Large intestine (tissue), 3 donors: Measurements from ENCODE around the gene ATG9B. TPM values are rescaled to one million over a fixed set of nuclear protein-coding genes. Genes with fewer than 3 reads are reported as not detected.

Experiments used
- DNase-seq, 2 donors: peaks; one replicate each; pipeline versions ENCODE4 v3.0.0 to v3.0.0-alpha.2; 2013
- H3K27ac ChIP-seq: one replicate; pipeline ENCODE4 v1.5.1; 2013; ENCODE audit warnings: low read length
- H3K27me3 ChIP-seq: 2 replicates; pipeline ENCODE4 v1.6.1; 2013; ENCODE audit warnings: low read length; ENCODE audit not compliant: control insufficient read depth, insufficient read depth
- H3K36me3 ChIP-seq: 2 replicates; pipeline ENCODE4 v1.6.1; 2013; ENCODE audit warnings: low read length; ENCODE audit not compliant: control insufficient read depth, insufficient read depth
- H3K4me1 ChIP-seq: one replicate; pipeline ENCODE4 v1.6.1; 2013; ENCODE audit warnings: low read length; ENCODE audit not compliant: control insufficient read depth, insufficient read depth
- H3K4me3 ChIP-seq: one replicate; pipeline ENCODE4 v1.5.1; 2013; ENCODE audit warnings: low read length
- H3K9me3 ChIP-seq: one replicate; pipeline ENCODE4 v1.6.1; 2013; ENCODE audit warnings: mild to moderate bottlenecking, low read depth, low read length, moderate library complexity; ENCODE audit not compliant: control insufficient read depth
- WGBS: methylation state at CpG from one replicate; pipeline ENCODE4 v1.1.5; 2013; ENCODE audit warnings: low lambda C conversion rate; ENCODE audit not compliant: insufficient coverage; 5-methylcytosine and 5-hydroxymethylcytosine counted together
- polyA plus RNA-seq: library from polyadenylated mRNA; unstranded; fragments of 120-200 nt; gene quantifications from one replicate; pipeline ENCODE4 v1.2.1, GENCODE V29; 2013

ATG9B gene
- polyA plus RNA-seq, 1 donor: 1.8 TPM

GRCh38 chr7:151058781-151059366 lies 34.6 kb upstream of the ATG9B start:
- peaks cover 4% of the 10 kb centered on the region for H3K36me3 ChIP-seq
- DNase-seq: no peak
- H3K27ac ChIP-seq: peak overlapping the region; percentile 96
- no CpG with 5 or more reads among the region's 18 CpGs for WGBS
- peaks cover 50% of the 10 kb centered on the region for H3K4me1 ChIP-seq
- H3K9me3 ChIP-seq: no peaks in the 10 kb centered on the region
- peak overlapping the region; percentile 89 for H3K4me3 ChIP-seq
- no peaks in the 10 kb centered on the region for H3K27me3 ChIP-seq

DNA sequence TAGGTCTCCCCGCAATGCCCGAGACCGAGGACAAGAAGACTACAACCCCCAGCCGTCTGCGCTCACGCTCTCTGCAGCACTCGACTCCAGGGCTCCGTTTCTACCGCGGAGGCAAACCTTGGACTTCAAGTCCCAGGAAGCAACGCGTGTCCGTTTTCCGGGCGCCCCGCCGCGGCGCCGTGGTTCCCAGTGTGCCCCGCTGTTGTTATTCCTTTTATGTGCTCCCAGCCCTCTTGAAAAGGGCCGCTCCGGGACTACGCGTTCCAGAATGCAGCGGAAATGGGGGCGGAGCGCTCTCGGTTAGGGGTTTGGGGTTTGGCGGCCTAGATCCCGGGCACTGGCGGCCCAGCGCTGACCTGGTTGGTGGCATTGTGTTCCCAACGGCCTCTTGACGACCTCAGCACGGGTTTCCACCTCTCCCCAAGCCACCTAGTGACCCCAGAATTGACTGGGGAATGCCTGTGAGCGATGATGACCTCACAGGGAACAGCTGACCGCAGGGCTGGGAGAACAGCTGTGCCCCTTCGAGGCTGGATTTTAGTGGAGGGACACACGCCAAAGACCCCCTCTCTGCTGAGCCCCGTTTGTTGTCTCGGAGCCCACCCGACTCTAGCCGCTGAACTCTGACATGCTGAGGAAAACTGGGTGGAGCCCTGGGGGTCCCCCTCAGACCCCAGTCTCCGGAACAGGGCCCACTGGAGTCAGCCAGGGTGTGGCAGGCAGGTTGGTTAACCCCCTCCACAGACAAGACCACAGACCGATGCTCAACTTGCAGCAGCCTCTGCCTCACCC lies 33.9 kb upstream of the ATG9B start:
- peaks cover 43% of the 10 kb centered on the region for H3K4me1 ChIP-seq
- peaks cover 5% of the 10 kb centered on the region for H3K36me3 ChIP-seq
- no peaks in the 10 kb centered on the region for H3K9me3 ChIP-seq
- peak overlapping the region; percentile 89 for H3K4me3 ChIP-seq
- no CpG with 5 or more reads among the region's 46 CpGs for WGBS
- peak; percentile 100 for DNase-seq
- no peaks in the 10 kb centered on the region for H3K27me3 ChIP-seq
- H3K27ac ChIP-seq: peak overlapping the region; percentile 96

DNA sequence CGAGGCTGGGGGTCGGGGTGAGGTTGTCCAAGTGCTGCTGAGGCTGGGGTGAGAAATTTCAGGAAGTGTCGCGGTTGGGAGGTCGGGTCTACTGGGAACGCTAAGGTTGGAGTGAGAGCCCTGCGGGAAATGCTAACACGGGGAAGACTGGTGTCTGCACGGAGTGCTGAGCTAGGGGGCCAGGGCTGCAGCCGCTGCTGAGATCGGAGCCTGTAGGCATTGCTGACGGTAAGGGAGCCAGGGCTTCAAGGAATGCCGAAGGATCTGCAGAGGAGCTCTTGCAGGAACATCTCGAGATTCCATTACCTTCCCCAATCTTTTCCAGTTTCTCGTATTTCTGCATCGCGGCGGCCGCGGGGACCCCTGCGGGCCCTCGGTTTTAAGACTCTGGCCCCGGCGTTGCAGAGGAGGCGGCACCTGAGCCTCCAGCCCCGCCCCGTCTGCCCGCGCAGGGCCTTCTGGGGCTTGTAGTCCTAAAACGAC lies 33.3 kb upstream of the ATG9B start, which contains the start of gene CDK5:
Gene CDK5 (minus strand): TSS at position 392 of the 483 bp plus-strand sequence. CDS start 49 bp downstream, at position 343.
- Histone ChIP-seq H3K4me3 (peak within 1 kb of the TSS; percentile 89), H3K36me3 (peaks cover 5% of the 10 kb centered on the region), H3K27ac (peak within 1 kb of the TSS; percentile 96), H3K9me3 (no peaks in the 10 kb centered on the region), H3K4me1 (peaks cover 43% of the 10 kb centered on the region), H3K27me3 (no peaks in the 10 kb centered on the region)
- WGBS: no CpG with 5 or more reads among the region's 30 CpGs
- no peak for DNase-seq

GRCh38 chr7:151056666-151057505 lies 32.6 kb upstream of the ATG9B start:
- no peaks in the 10 kb centered on the region for H3K27me3 ChIP-seq
- peak overlapping the region; percentile 89 for H3K4me3 ChIP-seq
- H3K27ac ChIP-seq: no peak overlapping the region
- peaks cover 5% of the 10 kb centered on the region for H3K36me3 ChIP-seq
- WGBS: no CpG with 5 or more reads among the region's 29 CpGs
- H3K4me1 ChIP-seq: peaks cover 39% of the 10 kb centered on the region
- DNase-seq: peak in 1 of 2 donors; percentile 57
- H3K9me3 ChIP-seq: no peaks in the 10 kb centered on the region

GRCh38 chr7:151056283-151056665 lies 32.0 kb upstream of the ATG9B start:
- no peak overlapping the region for H3K4me3 ChIP-seq
- no peak for DNase-seq
- H3K27ac ChIP-seq: no peak overlapping the region
- H3K9me3 ChIP-seq: no peaks in the 10 kb centered on the region
- no peaks in the 10 kb centered on the region for H3K27me3 ChIP-seq
- whole genome bisulfite sequencing: no CpG with 5 or more reads among the region's 6 CpGs
- peaks cover 5% of the 10 kb centered on the region for H3K36me3 ChIP-seq
- H3K4me1 ChIP-seq: peaks cover 33% of the 10 kb centered on the region

DNA sequence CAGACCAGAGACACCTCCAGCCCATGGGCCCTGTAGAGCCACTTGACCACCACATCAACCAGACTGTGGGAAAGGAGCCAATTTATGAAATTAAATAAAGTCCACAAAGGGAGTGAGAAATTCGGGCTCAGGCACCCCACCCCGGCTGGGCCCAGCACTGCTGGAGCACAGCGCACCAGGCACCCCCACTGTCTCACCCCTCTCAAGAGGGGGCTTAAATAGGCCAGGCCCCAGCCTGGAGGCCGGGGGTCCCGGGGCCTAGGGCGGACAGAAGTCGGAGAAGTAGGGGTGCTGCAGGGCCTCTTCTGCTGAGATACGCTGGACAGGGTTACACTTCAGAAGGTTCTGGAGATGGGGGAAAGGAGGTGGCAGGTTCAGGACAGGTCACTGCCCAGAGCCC lies 29.5 kb upstream of the ATG9B start:
- WGBS: no CpG with 5 or more reads among the region's 8 CpGs
- DNase-seq: no peak
- no peaks in the 10 kb centered on the region for H3K9me3 ChIP-seq
- no peak overlapping the region for H3K27ac ChIP-seq
- H3K36me3 ChIP-seq: peaks cover 5% of the 10 kb centered on the region
- peaks cover 19% of the 10 kb centered on the region for H3K27me3 ChIP-seq
- H3K4me1 ChIP-seq: peaks cover 21% of the 10 kb centered on the region
- H3K4me3 ChIP-seq: no peak overlapping the region

DNA sequence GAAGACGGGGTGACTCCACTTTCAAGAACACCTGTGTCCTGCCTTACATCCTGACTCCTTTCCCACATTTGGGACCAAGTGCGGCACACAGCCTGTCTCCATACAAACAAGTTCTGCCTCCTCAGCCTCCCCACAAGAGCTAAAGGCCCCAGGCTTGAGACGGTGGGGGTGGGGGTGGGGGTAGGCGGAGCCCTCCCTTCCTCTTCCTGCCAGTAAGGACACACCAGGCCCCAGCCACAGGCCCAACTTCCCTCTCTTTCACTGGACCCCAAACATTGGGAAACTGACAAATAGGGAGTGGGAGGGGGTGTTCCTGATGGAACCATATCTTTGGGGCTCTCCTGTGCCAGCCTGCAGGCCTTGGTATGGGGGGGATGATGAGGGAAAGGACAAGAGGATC lies 28.8 kb upstream of the ATG9B start:
- H3K27ac ChIP-seq: no peak overlapping the region
- H3K4me3 ChIP-seq: no peak overlapping the region
- DNase-seq: no peak
- peaks cover 5% of the 10 kb centered on the region for H3K36me3 ChIP-seq
- peaks cover 14% of the 10 kb centered on the region for H3K4me1 ChIP-seq
- H3K27me3 ChIP-seq: peaks cover 19% of the 10 kb centered on the region
- WGBS: no CpG with 5 or more reads among the region's 4 CpGs
- H3K9me3 ChIP-seq: no peaks in the 10 kb centered on the region

GRCh38 chr7:151051108-151051507 lies 26.8 kb upstream of the ATG9B start:
- Histone ChIP-seq H3K9me3 (no peaks in the 10 kb centered on the region), H3K4me3 (no peak overlapping the region), H3K36me3 (peaks cover 10% of the 10 kb centered on the region), H3K4me1 (peaks cover 3% of the 10 kb centered on the region), H3K27ac (no peak overlapping the region), H3K27me3 (peaks cover 19% of the 10 kb centered on the region)
- WGBS: no CpG with 5 or more reads among the region's 50 CpGs
- DNase-seq: peak; percentile 68 to 79

DNA sequence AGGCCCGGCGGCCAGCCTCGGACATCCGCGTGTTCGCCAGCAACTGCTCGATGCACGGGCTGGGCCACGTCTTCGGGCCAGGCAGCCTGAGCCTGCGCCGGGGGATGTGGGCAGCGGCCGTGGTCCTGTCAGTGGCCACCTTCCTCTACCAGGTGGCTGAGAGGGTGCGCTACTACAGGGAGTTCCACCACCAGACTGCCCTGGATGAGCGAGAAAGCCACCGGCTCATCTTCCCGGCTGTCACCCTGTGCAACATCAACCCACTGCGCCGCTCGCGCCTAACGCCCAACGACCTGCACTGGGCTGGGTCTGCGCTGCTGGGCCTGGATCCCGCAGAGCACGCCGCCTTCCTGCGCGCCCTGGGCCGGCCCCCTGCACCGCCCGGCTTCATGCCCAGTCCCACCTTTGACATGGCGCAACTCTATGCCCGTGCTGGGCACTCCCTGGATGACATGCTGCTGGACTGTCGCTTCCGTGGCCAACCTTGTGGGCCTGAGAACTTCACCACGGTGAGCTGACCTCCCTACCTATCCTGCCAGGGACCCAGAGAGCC lies 24.7 kb upstream of the ATG9B start:
- Histone ChIP-seq H3K27ac (no peak overlapping the region), H3K4me3 (no peak overlapping the region), H3K9me3 (no peaks in the 10 kb centered on the region), H3K27me3 (peaks cover 19% of the 10 kb centered on the region), H3K36me3 (peaks cover 22% of the 10 kb centered on the region), H3K4me1 (peaks cover 3% of the 10 kb centered on the region)
- WGBS: no CpG with 5 or more reads among the region's 38 CpGs
- DNase-seq: no peak
